Fibroblast of the aortic adventitia (primary cell): ENCODE data around the gene BCCIP. TPM values are rescaled to one million over a fixed set of nuclear protein-coding genes. Genes with fewer than 3 reads are reported as not detected.

Experiments used
- DNase-seq: peaks from one replicate; pipeline ENCODE4 v3.0.0-alpha.2; 2010; ENCODE audit warnings: low read depth
- H3K4me3 ChIP-seq: 2 replicates; pipeline ENCODE4 v1.5.1; 2011; ENCODE audit warnings: low read depth, mild to moderate bottlenecking, control low read depth, low read length, moderate library complexity
- small RNA-seq: library from RNA; depleted of rRNA; stranded (forward); fragments of <200 nt; gene quantifications from one replicate; pipeline ENCODE3, GENCODE V24; 2012
- total RNA-seq: library from RNA; depleted of rRNA; stranded (reverse); fragments of >200 nt; gene quantifications from 2 replicates; pipeline ENCODE4 v1.2.3, GENCODE V29; 2012; ENCODE audit warnings: low replicate concordance
- TF ChIP-seq, protein P1 (sequence below): IDR thresholded peaks from 2 replicates; pipeline ENCODE4 v1.5.1; 2011; ENCODE audit warnings: mild to moderate bottlenecking, low read length, control low read depth, inconsistent platforms; ENCODE audit not compliant: insufficient read depth

Gene BCCIP
- total RNA-seq, 1 donor: 48.1 TPM

DNA sequence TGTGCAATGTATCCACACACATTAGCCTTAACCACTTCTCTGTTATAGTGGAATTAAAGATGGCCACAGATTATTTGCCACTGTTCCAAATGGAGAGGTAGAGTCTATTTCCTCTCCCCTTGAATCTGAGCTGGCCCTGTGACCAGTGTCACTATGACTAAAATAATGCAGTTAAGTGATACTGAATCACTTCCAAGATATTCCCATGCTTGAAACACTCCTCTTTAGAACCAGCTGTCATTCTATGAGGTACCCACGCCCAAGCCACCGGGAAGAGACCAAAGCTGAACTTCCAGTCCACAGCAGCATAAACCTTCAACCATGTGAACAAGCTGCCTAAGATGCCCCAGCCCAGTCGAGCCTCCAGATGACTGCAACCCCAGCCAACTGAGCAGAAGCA, 59.9 kb downstream of the BCCIP start:
- TF ChIP-seq, protein P1, sequence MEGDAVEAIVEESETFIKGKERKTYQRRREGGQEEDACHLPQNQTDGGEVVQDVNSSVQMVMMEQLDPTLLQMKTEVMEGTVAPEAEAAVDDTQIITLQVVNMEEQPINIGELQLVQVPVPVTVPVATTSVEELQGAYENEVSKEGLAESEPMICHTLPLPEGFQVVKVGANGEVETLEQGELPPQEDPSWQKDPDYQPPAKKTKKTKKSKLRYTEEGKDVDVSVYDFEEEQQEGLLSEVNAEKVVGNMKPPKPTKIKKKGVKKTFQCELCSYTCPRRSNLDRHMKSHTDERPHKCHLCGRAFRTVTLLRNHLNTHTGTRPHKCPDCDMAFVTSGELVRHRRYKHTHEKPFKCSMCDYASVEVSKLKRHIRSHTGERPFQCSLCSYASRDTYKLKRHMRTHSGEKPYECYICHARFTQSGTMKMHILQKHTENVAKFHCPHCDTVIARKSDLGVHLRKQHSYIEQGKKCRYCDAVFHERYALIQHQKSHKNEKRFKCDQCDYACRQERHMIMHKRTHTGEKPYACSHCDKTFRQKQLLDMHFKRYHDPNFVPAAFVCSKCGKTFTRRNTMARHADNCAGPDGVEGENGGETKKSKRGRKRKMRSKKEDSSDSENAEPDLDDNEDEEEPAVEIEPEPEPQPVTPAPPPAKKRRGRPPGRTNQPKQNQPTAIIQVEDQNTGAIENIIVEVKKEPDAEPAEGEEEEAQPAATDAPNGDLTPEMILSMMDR: no peak
- H3K4me3 ChIP-seq: no peak overlapping the region
- DNase-seq: no peak

Small RNAs within 50 kb of the gene (small RNA-seq; reads per million reads assigned to genes)
- gene MIR4484 (0.70 reads per million, percentile 13 among the genes with 10 or more reads in this experiment), gene RF00017 (not detected)

Other genes starting within 250 kb of the BCCIP start
- 2.1 TPM in 1 of 2 replicates, not detected in the other for gene TEX36, start 140.4 kb upstream of the BCCIP start, total RNA-seq
- gene EDRF1, start 103.8 kb upstream of the BCCIP start, total RNA-seq: 15.7 and 27.2 TPM in 2 replicates
- 0.09 TPM in 1 of 2 replicates, not detected in the other for gene MMP21, start 47.7 kb upstream of the BCCIP start, total RNA-seq
- 74.7 and 131 TPM in 2 replicates for gene UROS, start 288 bp upstream of the BCCIP start, total RNA-seq
- 20.2 and 31.3 TPM in 2 replicates for gene DHX32, start 57.7 kb downstream of the BCCIP start, total RNA-seq
- 2.3 and 20.4 TPM in 2 replicates for gene FANK1, start 73.0 kb downstream of the BCCIP start, total RNA-seq